IPS-11a (cell line): ENCODE measurements around the gene PRKCB.

Source experiments
- H3K4me3 ChIP-seq: one replicate; pipeline ENCODE4 v1.5.1; 2013; ENCODE audit warnings: low read depth, low read length, control low read depth

PRKCB gene

GRCh38 chr16:23863511-23864422, 28.0 kb downstream of the PRKCB start:
- H3K4me3 ChIP-seq, result no peak overlapping the region

GRCh38 chr16:23865853-23866252, 30.1 kb downstream of the PRKCB start:
- no peak overlapping the region for H3K4me3 ChIP-seq

GRCh38 chr16:23866621-23867020, 30.8 kb downstream of the PRKCB start:
- H3K4me3 ChIP-seq, result no peak overlapping the region

GRCh38 chr16:23867566-23867965, 31.8 kb downstream of the PRKCB start:
- H3K4me3 ChIP-seq, result no peak overlapping the region

- no peak overlapping the region for H3K4me3 ChIP-seq
These were observed 32.4 kb downstream of the PRKCB start for GRCh38 chr16:23868136-23868535.

- H3K4me3 ChIP-seq, result no peak overlapping the region
These were observed 33.3 kb downstream of the PRKCB start for GRCh38 chr16:23869052-23869451.

GRCh38 chr16:23871924-23872323, 36.1 kb downstream of the PRKCB start:
- H3K4me3 ChIP-seq, result no peak overlapping the region

GRCh38 chr16:23874613-23875294, 39.0 kb downstream of the PRKCB start:
- no peak overlapping the region for H3K4me3 ChIP-seq

GRCh38 chr16:23876256-23876896, 40.6 kb downstream of the PRKCB start:
- no peak overlapping the region for H3K4me3 ChIP-seq

GRCh38 chr16:23877107-23878070, 41.6 kb downstream of the PRKCB start:
- H3K4me3 ChIP-seq, result no peak overlapping the region

- H3K4me3 ChIP-seq, result no peak overlapping the region
These were observed 44.1 kb downstream of the PRKCB start for GRCh38 chr16:23879735-23880373.

GRCh38 chr16:23889189-23889588, 53.4 kb downstream of the PRKCB start:
- H3K4me3 ChIP-seq, result no peak overlapping the region

GRCh38 chr16:23893986-23894385, 58.2 kb downstream of the PRKCB start:
- no peak overlapping the region for H3K4me3 ChIP-seq

GRCh38 chr16:23895052-23895451, 59.3 kb downstream of the PRKCB start:
- H3K4me3 ChIP-seq, result no peak overlapping the region

- no peak overlapping the region for H3K4me3 ChIP-seq
These were observed 61.3 kb downstream of the PRKCB start for GRCh38 chr16:23896832-23897821.

- no peak overlapping the region for H3K4me3 ChIP-seq
These were observed 63.1 kb downstream of the PRKCB start for GRCh38 chr16:23898682-23899430.

- H3K4me3 ChIP-seq, result no peak overlapping the region
These were observed 64.1 kb downstream of the PRKCB start for GRCh38 chr16:23899869-23900268.

- no peak overlapping the region for H3K4me3 ChIP-seq
These were observed 64.8 kb downstream of the PRKCB start for GRCh38 chr16:23900480-23901177.
